NCI-H2227 treated with DMSO at 0.1 percent for 48 hours (cell line): ENCODE measurements around the gene PLB1.
A peak's percentile ranks its signal among the peaks of the same experiment; 100 is the strongest.

ENCODE experiments used
- DNase-seq: peaks from one replicate; lab custom pipeline; 2025; lab: John Stamatoyannopoulos, UW

PLB1 gene

DNA sequence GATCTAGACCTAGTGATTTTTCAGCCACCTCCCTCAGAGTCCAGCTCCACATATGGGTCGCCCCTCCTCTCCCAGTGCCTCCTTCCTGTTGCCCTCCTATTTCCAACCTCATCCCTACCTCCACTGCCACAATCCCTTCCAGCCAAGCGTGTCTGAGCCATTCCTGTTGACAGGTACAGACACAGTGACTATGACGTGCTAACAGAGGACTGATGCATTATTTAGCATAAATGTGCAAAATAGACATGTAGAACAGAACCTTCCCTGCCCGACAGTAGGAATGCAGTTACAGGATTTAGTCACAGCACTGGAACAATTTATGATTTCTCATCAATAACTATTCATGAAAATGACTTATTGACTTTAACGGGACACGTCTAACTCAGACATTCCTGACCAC lies 171.4 kb downstream of the PLB1 start:
- no peak for DNase-seq

DNA sequence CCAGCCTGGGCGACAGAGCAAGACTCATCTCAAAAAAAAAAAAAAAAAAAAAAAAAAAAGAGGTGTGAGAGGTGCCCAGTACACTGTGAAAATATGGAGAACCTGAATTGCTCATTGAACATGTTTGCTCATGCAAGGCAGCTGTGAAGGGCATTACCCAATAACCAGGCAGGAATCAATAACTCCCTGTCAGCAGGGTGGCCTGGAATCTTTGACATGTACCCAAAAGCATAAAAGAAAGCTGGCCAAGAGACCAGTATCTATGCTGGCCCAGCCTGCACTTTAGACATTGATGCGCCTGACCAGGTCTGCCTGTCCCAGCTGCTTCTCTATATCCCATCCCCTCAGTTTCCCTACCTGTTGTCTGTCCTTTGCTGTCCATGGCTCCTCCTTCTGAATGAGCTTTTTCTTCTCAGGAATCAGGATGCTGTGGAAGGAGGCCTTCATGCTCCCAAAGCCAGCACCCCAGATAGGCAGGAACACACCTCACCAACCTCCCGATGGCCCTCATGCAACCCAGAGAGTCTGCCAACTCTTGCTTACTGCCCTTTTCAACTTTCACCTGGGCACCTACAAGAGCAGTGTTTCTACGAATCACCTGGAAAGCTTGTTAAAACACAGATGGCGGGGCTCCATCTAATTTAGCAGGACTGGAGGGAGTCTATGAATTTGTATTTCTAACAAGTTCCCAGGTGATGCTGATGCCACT lies 172.4 kb downstream of the PLB1 start:
- DNase-seq, result no peak

DNA sequence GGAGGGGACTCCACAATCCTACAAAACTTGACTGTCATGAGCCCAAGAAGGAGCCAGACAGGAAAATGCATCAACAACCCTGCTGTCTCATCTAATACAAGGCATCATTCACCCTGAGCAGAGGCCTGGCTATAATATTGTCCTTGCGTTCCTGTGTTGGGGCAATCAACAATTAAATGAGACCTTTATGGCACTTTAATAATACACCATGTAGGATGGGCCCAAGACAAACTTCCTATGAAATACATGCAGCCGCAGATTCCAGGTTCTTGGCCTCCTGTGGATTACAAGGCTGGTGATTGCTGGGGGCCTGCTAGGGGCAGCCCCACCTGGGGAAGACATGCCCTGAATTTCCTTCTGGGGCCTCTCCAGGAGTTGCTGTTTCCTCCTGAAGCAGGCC lies 173.0 kb downstream of the PLB1 start:
- DNase-seq, result peak; percentile 16

DNA sequence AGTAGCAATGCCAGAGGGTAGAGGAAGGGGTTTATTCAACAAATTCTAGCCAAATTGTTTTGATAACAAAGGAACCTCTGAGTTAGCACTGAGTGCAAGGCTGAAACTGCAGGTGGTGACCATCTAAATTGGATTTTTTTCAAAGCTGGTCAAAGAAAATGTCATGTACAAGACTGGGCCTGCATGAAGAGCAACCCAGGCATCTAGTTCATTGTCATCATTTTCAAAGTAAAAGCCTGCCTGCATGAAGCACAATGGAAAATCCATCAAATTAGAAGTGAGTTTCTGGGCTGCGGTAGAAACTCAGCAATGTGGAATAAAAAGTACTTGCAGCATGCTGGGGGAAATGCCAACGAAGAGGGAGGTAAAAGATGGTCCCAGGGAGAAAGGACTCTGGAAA lies 175.0 kb downstream of the PLB1 start:
- no peak for DNase-seq

DNA sequence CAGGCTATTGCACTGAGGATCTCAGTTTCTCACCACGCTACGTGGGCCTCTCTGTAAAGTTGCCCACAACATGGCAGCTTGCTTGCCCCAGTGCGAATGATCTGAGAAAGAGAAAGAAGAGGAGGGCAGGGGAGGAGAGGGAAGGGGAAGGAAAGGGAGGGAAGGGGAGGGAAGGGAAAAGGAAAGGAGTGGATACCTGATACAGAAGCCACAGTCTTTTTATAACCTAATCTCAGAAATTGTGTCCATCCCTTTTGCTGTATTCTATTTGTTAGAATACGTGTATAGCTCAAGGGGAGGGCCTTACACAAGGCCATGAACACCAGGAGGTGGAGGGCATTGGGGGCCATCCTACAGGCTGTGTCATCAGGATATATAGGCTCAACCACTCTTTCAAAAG lies 177.5 kb downstream of the PLB1 start:
- no peak for DNase-seq

DNA sequence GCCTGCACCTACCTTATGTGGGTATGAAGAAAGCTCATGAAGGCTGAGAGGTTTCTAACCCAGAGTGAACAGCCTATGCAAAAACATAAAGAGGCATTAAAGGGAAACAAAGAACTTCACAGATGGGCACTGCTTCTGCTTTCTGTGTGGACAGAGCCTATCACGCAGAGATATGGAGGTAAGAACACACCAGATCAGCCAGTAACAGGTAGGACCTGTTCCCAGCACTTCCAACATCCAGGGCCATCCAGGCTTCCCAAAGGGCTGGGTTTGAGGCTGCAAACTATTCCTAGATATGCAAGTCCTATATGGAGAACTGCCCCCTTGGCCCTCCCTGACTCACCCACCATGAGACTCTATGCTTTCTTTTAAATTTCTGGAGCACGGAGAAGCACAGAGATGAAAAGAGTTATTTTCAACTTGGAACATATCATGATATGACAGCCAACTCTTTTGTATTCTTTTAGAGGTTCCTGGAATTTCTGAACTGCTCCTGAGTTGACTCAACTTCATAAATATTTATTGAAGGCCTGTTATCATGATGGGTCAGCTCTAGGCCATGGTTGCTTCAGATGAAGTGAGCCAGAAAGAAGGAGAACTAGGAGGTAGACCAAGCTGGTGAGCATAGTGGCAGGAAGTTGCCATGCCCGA lies 178.3 kb downstream of the PLB1 start:
- no peak for DNase-seq

DNA sequence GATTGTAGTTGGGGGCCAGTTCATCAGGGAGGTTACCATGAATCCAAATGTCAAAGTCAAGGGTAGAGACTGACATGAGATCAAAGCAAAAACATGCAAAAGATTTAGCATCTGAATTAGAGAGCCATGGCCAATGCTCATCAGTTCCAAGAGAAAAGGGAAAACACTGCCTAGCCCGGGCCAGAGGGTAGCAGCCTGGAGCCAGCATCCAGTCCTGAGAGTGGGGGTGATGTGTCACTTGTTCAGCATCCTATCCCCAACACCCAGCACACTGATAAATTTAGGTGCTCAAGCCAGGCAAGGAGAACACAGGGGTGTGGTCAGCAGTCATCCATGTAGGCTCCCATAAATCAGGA lies 178.8 kb downstream of the PLB1 start:
- DNase-seq, result no peak

DNA sequence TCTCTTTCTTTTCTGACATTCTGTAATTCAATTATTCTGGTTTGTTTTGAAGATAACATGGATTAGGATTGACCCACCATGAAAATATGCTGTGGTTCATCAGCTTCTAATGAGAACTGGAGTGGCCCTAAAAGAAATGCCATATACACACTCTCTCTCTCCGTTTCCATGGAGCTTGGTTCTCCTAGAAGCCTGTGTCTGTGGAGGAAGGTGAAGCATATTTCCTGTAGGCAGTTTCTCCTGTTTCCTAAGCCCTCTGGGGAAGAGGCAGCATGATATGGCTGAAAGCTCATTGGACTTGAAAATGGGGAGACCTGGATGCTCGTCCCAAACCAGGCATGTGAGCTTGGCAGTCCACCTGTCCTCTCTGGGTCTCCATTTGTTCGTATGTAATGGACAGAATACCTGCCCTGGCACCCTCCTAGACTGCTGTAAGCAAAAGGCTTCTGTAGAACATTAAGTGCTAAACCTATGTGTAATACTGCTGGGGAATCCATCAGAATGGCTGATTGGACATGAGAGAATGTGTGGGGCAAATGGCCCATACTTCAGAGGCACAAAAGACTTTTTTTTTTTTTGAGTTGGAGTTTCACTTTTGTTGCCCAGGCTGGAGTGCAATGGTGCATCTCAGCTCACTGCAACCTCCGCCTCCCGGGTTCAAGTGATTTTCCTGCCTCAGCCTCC lies 180.4 kb downstream of the PLB1 start:
- DNase-seq, result no peak

DNA sequence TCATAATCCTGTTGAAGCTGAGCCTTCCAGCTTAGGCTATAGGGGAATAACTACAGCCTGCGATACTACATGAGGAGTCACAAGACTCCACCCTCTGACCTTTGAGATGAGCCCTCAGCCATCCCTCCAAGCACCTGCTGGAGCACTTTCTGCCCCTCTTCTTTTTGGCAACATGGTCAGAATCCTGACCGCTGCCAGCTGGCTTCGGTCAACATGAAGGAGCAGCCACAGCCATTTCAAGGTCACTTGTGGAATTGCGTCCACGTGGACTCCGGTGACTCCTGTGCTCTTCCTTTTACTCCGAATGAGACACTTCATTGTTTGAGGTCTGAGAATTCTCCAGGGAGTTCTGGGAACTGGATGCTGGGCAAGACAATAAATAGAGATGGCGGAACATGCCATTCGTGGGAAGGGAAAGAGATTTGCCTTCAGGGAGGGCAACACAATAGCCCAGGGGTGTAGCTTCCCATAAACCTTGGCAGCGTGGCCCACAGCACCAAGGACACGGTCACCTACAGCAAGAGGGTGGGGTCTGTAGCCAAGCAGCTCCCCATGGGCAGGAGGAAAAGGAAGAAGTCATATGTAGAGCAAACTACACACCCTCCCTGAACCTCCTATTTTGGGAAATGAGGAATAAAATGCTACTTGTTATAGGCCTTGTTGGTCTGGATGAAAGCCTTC lies 182.5 kb downstream of the PLB1 start:
- no peak for DNase-seq

DNA sequence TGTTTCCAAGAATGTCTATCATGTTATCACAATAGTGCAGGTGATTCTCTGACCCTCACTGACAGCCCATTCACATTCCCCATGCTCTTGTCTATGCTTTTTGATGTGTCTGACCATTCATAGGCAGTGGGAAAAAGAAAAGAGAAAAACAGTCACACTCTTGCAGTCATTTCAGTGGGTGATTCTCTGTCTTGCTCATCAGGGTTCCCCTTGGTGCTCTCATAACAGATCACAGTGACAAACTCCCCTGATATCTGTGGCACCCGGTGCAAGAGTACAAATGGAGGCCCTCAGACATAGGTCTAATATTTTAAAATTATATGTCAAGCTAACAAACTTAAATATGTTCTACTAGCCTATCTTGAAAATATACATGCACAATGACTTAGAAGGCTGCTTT lies 183.1 kb downstream of the PLB1 start:
- no peak for DNase-seq

DNA sequence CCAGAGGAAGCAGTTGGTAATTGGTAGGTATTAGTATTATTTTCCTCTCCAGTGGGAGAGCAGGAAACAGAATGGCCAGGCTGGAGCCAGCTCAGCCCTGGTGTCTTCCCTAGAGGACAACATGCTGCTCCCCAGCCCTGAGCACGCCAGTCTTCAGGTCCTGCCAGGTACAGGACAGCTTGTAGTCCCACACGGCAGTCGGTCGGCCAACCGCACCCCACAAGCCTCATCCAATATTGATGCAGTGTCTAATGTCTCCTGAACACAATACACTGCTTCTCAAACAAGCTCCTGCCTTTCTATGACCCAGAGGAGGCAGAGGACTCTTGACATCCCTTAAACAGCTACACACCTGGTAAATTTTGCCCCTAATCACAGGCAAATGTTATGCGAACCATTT lies 184.8 kb downstream of the PLB1 start:
- DNase-seq, result no peak

DNA sequence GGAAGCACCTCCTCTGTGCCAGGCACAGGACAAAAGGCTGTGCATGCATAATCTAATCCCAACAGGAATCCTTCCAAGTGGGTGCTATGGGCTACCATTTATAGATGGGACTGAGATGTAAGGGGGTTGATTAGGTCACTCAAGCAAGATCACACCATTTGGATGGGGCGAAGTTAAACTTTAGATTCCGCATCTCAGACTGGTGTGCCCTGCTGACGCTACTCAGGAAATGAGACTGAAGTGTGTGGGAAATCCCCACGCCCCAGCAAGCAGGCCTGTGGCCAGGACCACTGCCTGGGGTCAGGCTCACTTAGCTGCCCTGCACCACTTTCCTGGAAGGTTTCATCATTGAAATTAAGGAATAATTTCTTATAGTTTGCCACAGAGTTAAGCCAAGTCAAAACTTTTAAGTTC lies 185.3 kb downstream of the PLB1 start:
- no peak for DNase-seq

DNA sequence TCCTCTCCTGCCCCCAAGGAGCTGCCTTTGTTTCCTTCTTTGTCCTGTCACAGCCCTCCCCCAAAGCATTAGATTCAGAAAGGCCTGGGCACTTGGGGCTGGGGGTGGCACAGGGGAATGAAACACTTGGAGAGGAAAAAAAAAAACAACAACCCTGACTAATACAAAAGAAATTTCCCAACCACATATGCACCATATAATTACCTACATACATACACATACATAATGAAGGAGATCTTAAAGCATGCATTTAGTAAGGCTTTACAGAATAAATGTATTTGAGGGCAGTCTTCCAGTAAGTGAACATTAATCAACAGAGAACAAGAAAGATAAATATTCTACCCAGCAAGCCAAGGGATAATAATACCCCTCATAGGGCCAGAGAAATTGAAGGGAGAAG lies 185.7 kb downstream of the PLB1 start:
- peak; percentile 71 for DNase-seq

DNA sequence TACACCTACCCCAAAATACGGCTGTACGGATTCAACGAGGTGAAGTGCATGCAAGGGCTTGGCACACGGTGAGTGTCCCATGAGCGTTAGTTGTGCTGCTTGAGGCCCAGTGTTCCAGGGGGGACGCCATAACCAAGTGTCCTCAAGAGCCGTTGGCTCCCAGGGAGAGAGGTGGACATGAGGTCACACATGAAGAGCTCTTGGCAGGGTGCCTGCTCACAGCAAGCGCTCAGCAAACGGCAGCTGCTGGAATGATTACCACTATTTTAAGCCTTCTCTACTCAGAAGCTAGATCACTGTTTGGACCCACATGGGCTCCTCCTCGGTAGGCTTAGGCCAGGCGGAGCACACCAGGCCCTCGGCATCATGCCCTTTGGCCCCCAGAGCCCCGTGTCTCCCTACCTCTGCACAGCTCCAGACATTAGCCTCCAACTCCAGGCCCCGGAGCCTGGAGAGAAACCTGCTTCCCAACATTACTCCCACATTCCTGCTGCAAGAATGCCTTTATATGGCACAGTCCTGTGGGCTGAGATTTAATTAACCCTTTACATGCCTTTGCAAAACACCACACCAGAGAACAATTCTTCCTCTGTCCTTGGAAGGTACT lies 187.3 kb downstream of the PLB1 start:
- DNase-seq, result peak; percentile 64

DNA sequence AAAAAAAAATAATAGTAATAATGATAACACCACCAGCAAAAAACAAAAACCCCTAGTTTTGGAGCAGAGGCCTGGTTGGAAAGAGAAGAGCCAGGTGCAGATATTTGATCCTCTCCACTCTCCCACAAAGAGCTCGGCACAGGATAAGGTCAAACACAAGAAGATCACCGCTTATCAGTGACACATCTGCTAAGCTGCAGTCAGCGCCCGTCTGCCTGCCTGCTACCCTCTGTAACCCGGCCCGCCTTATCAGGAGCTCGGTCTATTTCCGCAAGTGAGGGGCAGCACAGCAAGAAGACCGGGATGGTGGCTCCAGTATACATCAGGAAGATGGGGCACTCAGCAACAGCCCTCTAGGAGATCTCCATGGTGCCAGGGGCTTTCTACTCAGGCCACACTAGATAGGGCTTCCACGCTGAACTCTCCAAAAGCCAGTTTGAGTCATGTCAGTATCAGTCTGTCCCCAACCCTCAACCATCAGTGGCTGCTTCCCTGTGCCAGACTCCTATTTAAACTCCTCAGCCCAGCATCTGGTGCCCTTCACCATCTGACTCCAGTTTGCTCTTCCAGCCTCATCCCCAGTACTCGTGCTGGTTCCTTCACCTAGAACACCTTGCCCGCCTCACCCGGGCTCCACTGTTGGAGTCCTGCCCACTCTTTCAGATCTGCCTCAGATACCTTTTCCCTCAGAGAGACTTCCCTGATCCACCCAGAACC lies 188.4 kb downstream of the PLB1 start:
- DNase-seq, result no peak

DNA sequence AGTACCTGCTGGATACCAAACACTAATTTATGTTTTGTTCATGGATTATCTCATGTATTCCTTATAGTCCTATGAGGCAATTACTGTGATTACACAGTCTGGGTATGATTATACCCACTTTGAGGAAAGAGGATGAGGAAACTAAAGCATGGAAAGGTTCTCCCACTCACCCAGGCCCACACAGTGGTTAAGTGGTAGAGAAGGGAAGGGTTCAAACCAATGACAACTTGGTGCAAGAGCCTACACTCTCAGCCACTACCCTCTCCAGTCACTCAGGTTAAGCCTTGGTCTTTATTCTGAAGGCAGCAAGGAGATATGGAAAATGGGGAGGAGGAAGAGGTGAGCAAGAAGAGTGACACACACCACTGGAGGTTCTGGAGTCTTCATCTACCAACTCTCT lies 191.3 kb downstream of the PLB1 start:
- DNase-seq, result no peak

DNA sequence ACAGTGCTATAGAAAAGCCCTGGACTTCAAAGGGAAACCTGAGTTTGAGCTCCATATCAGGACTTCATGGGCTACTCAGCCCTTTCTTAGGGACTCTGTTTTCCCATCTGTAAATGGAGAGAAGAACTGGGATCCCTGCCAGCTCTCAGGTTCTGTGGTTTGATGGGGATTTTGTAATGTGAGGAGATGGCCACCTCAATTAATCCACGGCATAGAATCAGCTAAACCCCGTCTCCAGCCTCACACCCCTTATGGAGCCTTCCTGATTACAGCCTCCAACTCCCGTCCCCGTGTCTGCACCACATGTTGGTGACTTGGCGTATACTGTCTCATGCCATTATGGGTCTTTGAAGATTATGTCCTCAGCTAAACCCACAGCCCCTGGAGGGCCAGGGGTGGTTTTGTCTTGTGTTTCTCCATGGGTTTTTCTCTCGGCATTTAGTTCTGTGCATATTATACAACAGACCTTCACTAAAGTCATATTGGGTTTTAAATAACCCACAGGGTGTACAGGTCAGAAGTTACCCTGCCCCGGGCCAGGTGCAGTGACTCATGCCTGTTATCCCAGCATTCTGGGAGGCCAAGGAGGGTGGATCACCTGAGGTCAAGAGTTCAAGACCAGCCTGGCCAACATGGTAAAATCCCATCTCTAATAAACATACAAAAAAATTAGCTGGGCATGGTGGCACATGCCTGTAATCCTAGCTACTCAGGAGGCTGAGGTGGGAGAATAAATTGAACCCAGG lies 192.0 kb downstream of the PLB1 start:
- no peak for DNase-seq

DNA sequence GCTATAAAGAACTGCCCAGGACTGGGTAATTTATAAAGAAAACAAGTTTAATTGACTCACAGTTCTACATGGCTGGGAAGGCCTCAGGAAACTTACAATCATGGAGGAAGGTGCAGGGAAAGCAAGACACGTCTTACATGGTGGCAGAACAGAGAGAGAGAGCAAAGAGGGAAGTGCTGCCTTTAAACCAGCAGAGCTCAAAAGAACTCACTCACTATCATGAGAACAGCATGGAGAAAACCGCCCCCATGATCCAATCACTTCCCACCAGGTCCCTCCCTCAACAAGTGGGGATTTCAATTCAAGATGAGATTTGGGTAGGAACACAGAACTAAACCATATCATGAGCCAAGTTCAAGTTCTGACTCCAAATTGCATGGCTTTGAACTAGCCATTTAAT lies 193.0 kb downstream of the PLB1 start:
- DNase-seq, result no peak

DNA sequence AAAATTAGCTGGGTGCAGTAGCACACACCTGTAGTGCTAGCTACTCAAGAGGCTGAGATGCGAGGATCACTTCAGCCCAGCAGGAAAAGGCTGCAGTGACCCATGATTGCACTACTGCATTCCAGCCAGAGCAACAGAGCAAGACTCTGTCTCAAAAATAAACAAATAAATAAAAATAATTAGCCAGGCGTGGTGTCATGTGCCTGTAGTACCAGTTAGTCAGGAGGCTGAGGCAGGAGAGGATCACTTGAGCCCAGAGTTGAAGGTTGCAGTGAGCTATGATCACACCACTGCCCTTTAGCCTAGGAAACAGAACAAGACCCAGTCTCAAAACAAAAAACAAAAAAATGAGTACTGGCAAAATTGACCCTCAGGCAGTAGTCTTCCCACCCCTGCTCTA lies 193.9 kb downstream of the PLB1 start:
- no peak for DNase-seq

DNA sequence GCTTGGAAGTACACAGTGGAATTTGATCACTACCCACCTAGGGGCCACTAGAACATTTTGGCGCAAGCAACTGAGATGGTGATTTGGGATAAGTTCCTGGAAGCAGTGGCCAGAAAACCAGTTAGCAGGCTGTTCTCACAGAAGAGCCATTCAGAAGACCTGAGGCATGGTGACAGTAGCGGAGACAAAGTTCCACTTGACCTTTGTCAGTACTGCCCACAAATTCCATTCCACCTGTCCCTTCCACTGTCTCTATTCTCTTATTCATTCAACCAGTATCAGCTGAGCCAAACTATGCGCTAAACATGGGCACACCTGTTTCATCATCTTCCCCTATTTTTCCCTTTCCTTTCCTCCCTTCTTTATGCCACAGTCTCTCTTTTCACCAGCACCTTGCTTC lies 196.6 kb downstream of the PLB1 start:
- no peak for DNase-seq

DNA sequence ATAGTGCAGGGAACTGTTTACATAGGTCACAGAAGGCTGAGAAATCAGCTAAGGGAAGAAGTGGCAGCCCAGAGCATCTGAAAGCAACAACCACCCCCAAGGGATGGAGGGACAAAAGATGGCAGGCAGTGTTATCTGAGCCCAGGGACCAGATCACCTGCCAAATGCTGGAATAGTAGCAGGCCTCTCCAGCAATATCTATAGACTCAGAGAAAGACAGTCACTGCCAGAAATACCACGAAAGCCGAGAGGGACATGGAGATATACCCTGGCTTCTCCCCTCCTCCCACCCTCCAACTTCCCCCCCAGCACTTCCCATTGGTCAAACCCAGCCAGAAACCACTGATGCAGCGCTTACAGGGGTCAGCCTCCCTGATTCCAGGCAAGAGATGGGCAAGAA lies 197.4 kb downstream of the PLB1 start:
- no peak for DNase-seq
